Psoas muscle (tissue), 8 donors: ENCODE data around the gene AGPAT3. TPM values are rescaled to one million over a fixed set of nuclear protein-coding genes. Genes with fewer than 3 reads are reported as not detected.

Experiments
- ATAC-seq, 4 donors: fragments of 200-7000 bp; cut with Tn5 transposase; one replicate each; pipeline ENCODE4 v1.9.1; 2020; ENCODE audit warnings: moderate library complexity in 3 of 4, mild to moderate bottlenecking in 2 of 4
- DNase-seq, 2 donors: peaks; one replicate each; pipeline ENCODE4 v3.0.0-alpha.2; 2020
- H3K27ac ChIP-seq: fragments of 200-600 bp; one replicate; pipeline ENCODE4 v1.8.0; 2022
- H3K27me3 ChIP-seq, 3 donors: fragments of 200-600 bp in 1 of 3; one replicate each; pipeline versions ENCODE4 v1.6.1 to v1.8.0; 2013 to 2022; ENCODE audit warnings: low read length in 2 of 3, mild to moderate bottlenecking in 2 of 3, moderate library complexity in 1 of 3; ENCODE audit not compliant: insufficient read depth in 3 of 3
- H3K36me3 ChIP-seq, 2 donors: fragments of 200-600 bp in 1 of 2; one replicate each; pipeline versions ENCODE4 v1.6.1 to v1.8.0; 2013 to 2022; ENCODE audit warnings: low read depth in 1 of 2, mild to moderate bottlenecking in 1 of 2, moderate library complexity in 1 of 2; ENCODE audit not compliant: insufficient read depth in 1 of 2
- H3K4me1 ChIP-seq: fragments of 200-600 bp; one replicate; pipeline ENCODE4 v1.8.0; 2022
- H3K4me3 ChIP-seq: fragments of 200-600 bp; one replicate; pipeline ENCODE4 v1.8.0; 2022; ENCODE audit warnings: mild to moderate bottlenecking
- H3K9me3 ChIP-seq: fragments of 200-600 bp; one replicate; pipeline ENCODE4 v1.8.0; 2022
- WGBS, 3 donors: extraction: QIAGEN DNeasy Blood & Tissue Kit; methylation state at CpG; one replicate each; pipeline versions ENCODE4 v1.1.6 to v1.1.7; 2013; 5-methylcytosine and 5-hydroxymethylcytosine counted together
- intact Hi-C, 2 donors: fragments of 100-400 bp; cut with DNase I; formaldehyde crosslinking; loops; one replicate each; pipeline versions ENCODE4 v1.11.0 to v1.14.2; 2022
- polyA plus RNA-seq, 3 donors: library from polyadenylated mRNA; stranded (reverse); fragments of 200-250 nt; gene quantifications; one replicate each; pipeline ENCODE4 v1.2.3, GENCODE V29; 2013
- total RNA-seq, 4 donors: library from RNA; stranded (reverse); fragmentation: NEBNext Ultra II Directional in 2 of 4; extraction: Animal tissue kit (Norgen Biotek cat#: 25700) in 2 of 4; gene quantifications; one replicate each; pipeline versions ENCODE4 v1.2.1 to v1.2.4, GENCODE V29; 2021 to 2023
- TF ChIP-seq, protein P1 (sequence below): fragments of 200-600 bp; IDR thresholded peaks from one replicate; pipeline ENCODE4 v1.8.0; 2022; ENCODE audit warnings: antibody characterized with exemption
- donor health status: healthy with polysubstance abuse.
- donor health status: DM: no; HTN: no; CAD: no; lungs with moderate emphysema.
- donor health status: Bipolar disorder and iron deficiency.
- donor health status: healthy.
- donor health status: DM: yes; HTN: yes; CAD: no.
- donor health status: DM: no; HTN: no; CAD: no.
- donor health status: DM: no; HTN: no; CAD: no.
- donor health status: DM: yes; HTN: yes; CAD: no.

The AGPAT3 gene
- total and polyA plus RNA-seq, 7 donors = 28.4 to 117 (median 50.7) TPM

DNA sequence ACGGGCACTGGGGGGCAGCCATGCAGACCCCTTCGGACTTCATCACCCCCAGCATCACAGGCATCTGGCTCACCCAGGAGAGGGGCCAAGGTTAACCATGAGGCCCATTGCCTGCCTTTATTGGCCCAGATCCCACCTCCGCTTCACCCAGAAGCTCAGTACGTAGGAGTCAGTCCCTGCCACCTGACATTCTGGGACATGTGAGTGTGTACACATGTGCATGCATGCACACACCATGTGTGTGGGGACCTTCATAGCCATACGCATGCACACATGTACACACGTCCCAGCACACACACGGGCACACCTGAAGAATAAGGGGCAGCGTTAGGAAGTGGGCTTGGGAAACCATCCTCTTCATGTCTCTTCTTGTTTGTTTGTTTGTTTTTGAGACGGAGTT is 123.0 kb downstream of the AGPAT3 start:
- Histone ChIP-seq H3K27ac (no peak overlapping the region), H3K27me3 (no peaks in the 10 kb centered on the region), H3K36me3 (peaks cover 0 to 7% of the 10 kb centered on the region in 2 donors), H3K4me1 (no peaks in the 10 kb centered on the region), H3K4me3 (no peak overlapping the region), H3K9me3 (no peaks in the 10 kb centered on the region)
- intact Hi-C loops = no loop called here
- DNase-seq (peak in 1 of 2 donors; percentile 47), ATAC-seq (peak in 1 of 4 donors; percentile 17)
- TF ChIP-seq, protein P1, sequence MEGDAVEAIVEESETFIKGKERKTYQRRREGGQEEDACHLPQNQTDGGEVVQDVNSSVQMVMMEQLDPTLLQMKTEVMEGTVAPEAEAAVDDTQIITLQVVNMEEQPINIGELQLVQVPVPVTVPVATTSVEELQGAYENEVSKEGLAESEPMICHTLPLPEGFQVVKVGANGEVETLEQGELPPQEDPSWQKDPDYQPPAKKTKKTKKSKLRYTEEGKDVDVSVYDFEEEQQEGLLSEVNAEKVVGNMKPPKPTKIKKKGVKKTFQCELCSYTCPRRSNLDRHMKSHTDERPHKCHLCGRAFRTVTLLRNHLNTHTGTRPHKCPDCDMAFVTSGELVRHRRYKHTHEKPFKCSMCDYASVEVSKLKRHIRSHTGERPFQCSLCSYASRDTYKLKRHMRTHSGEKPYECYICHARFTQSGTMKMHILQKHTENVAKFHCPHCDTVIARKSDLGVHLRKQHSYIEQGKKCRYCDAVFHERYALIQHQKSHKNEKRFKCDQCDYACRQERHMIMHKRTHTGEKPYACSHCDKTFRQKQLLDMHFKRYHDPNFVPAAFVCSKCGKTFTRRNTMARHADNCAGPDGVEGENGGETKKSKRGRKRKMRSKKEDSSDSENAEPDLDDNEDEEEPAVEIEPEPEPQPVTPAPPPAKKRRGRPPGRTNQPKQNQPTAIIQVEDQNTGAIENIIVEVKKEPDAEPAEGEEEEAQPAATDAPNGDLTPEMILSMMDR = no peak
- whole genome bisulfite sequencing, 3 donors = 67 to 78% (median 70%) methylated on average over 9 of the region's 9 CpGs

- no peak overlapping the region for H3K27ac ChIP-seq
- intact Hi-C loops = no loop called here
- 61 to 70% (median 63%) methylated on average over 23 of the region's 23 CpGs for WGBS, 3 donors
- H3K27me3 ChIP-seq = peaks cover 0 to 5% (median 4%) of the 10 kb centered on the region in 3 donors
- TF ChIP-seq, protein P1 = no peak
- no peaks in the 10 kb centered on the region for H3K4me1 ChIP-seq
- DNase-seq (peak in 1 of 2 donors; percentile 44), ATAC-seq (peak in 2 of 4 donors; percentile 13 to 23)
- peaks cover 0 to under 1% of the 10 kb centered on the region in 2 donors for H3K36me3 ChIP-seq
- H3K9me3 ChIP-seq = no peaks in the 10 kb centered on the region
- no peak overlapping the region for H3K4me3 ChIP-seq
Measured at GRCh38 chr21:43988506-43989230, 123.6 kb downstream of the AGPAT3 start.

GRCh38 chr21:43989401-43989800 is 124.4 kb downstream of the AGPAT3 start:
- ATAC-seq = peak in 1 of 4 donors; percentile 13
- intact Hi-C loops = no loop called here
- DNase-seq = peak in 1 of 2 donors; percentile 34
- Histone ChIP-seq H3K36me3 (no peaks in the 10 kb centered on the region), H3K9me3 (no peaks in the 10 kb centered on the region), H3K4me3 (no peak overlapping the region), H3K27me3 (peaks cover 0 to 8% (median 4%) of the 10 kb centered on the region in 3 donors), H3K4me1 (no peaks in the 10 kb centered on the region), H3K27ac (no peak overlapping the region)
- WGBS, 3 donors = 46 to 60% (median 50%) methylated on average over 6 to 7 of the region's 7 CpGs
- TF ChIP-seq, protein P1 = no peak

DNA sequence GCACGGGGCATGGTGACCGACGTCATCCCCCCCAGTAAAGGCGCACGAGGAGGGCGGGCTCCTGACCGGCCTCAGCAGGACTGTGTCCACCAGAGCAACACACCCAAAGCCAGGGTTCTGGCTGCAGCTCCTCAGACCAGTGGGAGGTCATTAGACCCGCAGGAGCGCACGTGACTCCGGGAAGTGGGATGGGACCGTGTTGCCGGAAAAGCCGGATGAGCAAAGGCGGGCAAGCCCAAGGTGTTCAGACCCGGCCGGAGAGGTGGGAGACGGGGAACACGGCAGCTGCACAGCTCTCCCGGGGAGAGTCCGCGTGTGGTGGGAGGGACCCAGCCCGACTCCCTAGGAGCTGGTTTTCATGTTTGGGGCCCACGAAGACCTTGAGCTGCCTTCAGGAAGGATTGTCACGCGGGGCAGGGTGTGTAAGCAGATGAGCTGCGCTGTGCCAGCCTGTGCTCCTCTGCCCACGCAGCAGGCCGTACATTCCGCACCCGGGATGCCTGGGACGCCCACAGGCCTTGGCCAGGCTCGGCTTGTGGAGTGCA is 126.5 kb downstream of the AGPAT3 start:
- H3K4me1 ChIP-seq = no peaks in the 10 kb centered on the region
- intact Hi-C loops = no loop called here
- peaks cover 0 to 8% (median 7%) of the 10 kb centered on the region in 3 donors for H3K27me3 ChIP-seq
- no peaks in the 10 kb centered on the region for H3K36me3 ChIP-seq
- no peak for ATAC-seq
- 80 to 84% (median 81%) methylated on average over 33 of the region's 33 CpGs for WGBS, 3 donors
- no peaks in the 10 kb centered on the region for H3K9me3 ChIP-seq
- DNase-seq = peak in 1 of 2 donors; percentile 44
- TF ChIP-seq, protein P1 = no peak
- H3K27ac ChIP-seq = no peak overlapping the region
- H3K4me3 ChIP-seq = no peak overlapping the region
